GM18951 (cell line): ENCODE results near the gene RESP18.
"Not testable (repeated sequence)": the region's sequence is repeated elsewhere in the genome, so short reads cannot be mapped to it uniquely, and the experiment has no call there.

Experiments
- POLR2A ChIP-seq: IDR thresholded peaks from 4 replicates; pipeline ENCODE4 v1.6.1; 2011; ENCODE audit warnings: mild to moderate bottlenecking; ENCODE audit not compliant: insufficient read length, insufficient read depth; ENCODE audit errors: extremely low read depth
- in situ Hi-C: fragments of 300-500 bp; cut with MboI; formaldehyde crosslinking; loops from one replicate; pipeline ENCODE4 v1.12.0; 2022; ENCODE audit warnings: low sequenced_read_pairs, mixed read lengths, inconsistent platforms; ENCODE audit not compliant: unreplicated experiment

The RESP18 gene

DNA sequence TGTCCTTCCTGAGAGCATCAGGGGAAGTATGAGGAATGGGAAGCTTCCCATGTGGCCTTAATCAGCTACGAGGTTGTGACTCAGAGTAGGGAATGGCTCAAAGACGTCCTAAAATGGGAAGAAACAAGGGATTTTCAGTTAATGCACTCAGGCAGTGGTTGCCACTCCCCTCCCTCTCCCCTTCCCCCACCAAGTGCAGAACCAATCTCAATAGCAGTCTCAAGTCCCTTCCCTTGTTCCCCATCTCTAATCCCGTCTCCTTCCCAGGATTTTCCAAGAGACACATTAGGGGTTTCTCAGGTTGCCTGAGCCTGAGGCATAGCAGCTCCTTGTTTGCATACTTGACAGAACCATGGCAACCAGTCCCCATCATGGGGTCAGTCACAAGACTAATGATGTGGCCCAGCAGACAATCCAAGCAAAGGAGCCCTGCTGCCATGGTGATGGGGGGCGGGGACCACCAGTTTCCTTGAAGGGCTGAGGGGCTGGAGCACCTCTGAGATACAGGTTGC is 18.2 kb upstream of the RESP18 start:
- no peak for TF ChIP-seq POLR2A
- in situ Hi-C loops = no loop called here

DNA sequence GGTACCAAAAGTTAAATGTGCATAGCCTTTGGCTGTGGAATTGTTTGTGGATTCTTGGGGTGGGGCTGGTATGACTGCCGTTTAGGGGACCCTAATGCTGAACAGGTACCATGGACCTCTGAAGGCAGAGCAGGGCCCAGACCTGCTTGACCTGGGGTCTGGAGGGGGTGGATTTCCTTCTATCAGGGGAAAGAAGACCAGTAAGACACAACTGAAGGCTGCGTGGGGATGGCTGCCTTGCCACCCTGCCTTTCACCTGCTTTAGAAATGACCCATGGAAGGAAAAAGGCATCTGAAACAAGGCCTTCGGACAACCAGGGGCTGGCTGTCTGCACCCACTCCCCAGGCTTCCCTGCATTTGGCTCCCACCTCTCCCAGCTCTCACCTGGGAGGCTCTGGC is 17.7 kb upstream of the RESP18 start:
- in situ Hi-C loops = no loop called here
- no peak for TF ChIP-seq POLR2A

DNA sequence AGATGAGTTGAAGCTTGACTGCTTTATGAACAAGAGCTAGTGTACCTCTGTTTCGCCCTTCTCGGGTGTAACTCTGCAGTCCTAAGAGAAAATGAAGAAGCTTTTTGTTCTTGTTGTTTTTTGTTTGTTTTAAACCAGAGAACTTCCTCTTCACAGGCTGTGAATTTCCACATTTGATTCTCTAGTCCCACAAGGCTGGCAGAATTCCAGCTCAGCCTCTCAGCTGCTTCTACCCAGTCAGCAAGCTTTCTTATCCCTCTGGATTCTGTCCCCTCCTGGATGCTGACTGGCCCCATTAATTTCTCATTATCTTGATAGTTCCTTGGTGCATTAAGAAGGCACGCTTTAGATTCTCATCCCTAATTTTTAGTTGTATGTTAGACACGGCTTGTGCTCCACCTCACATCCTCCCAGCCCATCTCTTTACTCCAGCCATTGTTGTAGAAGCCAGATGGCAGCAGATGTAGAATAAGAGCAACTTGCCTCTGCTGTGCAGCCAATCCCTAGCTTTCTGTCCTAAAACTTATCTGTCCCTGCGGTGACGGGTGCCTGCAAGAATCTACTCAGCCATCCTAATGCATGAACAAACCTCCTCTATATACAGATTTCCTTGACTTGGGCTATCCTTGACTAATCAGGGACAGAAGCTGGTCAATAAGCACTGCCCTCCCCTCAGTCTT is 12.3 kb upstream of the RESP18 start:
- in situ Hi-C loops = no loop called here
- no peak for TF ChIP-seq POLR2A

DNA sequence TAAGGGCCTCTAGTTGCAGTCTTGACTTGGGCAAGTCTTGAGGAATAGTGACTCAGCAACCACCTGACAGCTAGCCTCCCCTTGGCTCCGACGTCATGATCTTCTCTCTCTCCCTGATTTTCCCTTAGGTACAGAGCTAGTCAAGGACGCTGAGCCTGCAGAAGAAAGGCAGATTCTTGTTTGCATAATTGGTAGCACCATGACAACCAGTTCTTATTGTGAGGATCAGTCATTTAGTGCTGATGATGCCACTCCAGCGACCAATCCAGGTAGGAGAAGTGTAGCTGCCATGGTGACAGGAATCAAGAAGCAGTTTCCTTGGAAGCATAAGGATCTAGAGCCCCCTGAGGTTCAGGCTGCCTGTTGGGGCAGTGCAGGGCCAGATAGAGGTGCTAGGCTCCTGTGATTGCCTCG is 2.8 kb upstream of the RESP18 start:
- in situ Hi-C loops = no loop called here
- no peak for TF ChIP-seq POLR2A

DNA sequence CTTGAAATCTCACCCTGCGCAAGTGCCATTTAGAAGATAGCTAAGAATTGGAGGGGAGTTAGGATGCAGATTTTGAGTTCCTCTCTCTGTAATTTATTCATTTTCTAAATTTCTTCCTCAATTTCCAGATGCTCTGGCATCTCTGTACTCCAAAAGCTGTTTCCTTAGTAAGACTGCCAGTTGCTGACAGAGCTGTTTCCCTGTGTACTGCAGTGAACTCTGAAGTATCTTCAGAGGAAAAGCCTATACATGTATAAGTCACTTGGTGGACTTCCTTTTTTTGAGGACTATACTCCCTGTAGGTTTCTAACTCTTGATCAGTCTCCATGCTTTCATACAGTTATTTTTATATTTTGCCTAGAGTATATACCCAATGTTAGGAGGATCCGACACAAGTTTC is 1.5 kb upstream of the RESP18 start:
- in situ Hi-C loops = no loop called here
- TF ChIP-seq POLR2A = no peak

DNA sequence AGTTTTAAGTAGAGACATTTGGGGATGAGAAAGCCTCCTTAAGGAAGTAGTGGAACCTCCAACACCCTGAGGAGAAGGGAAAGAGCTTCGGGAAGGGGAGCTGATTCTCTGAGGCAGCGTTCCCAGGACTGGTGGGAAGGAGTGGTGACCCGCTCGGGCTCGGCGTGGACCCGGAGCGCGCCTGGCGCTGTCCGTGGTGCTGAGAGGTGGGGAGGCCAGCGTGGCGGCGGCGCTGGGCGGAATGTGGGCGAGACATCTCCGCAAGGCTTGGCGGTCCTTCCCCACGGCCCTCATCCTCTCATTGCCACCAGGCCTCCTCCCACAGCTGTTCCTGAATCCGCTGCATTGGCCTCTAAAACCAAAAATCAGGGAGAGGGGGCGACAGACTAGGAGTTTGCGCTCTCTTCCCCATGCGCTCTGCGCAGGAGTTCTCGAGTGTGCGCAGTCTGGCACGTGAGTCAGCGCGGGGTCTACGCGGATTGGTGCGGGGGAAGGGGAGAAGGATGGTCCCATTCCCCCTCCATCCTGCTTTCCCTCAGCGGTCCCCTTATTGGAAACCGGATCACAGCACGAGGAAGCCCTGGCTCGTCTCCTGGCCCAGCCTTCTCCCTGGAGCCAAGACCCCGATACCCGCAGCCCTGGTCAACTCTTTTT is 857 bp downstream of the RESP18 start:
- in situ Hi-C loops = no loop called here
- no peak for TF ChIP-seq POLR2A

DNA sequence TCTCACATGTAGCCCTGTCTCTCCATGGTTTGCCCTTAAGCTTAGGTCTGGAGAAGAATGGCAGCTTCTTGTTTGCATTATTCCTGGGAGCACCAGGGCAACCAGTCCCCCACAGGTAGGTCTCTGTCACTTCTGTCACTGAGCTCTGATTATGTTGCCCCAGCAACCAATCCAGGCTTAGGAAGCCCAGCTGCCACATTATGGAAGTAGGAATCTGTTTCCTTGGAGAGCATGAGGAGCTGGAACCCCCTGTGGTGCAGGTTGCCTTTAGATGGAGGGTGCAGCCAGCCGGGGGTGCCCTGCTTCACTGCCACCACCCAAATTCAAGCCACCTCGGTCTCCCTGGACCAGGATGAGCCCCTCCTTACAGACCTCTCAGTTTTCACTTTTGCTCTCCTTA is 4.8 kb downstream of the RESP18 start:
- in situ Hi-C loops = no loop called here
- no peak for TF ChIP-seq POLR2A

DNA sequence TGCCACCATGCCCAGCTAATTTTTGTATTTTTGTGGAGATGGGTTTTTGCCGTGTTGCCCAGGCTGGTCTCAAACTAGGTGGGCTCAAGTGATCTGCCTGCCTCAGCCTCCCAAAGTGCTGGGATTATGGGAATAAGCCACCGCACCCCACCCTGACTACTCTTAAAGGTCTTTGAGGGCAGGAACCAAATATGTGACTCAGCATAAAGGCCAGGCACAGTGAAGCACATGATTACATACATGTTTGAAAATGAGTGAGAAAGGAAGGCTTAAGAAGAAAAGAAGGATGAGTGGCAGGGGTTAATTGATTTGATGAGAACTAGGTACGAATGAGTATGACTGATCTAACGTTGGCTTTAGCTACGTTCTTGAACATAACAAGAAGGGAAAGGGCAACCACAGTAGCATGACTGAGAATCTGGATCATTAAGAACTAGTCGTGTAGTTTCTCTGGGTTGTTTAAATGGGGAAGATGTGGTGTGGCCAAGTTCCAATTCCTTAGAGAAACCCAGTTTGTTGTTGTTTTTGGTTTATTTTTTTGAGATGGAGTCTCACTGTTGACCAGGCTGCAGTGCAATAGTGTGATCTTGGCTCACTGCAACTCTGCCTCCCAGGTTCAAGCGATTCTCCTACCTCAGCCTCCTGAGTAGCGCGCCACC is 6.8 kb downstream of the RESP18 start:
- no peak for TF ChIP-seq POLR2A
- in situ Hi-C loops = no loop called here

DNA sequence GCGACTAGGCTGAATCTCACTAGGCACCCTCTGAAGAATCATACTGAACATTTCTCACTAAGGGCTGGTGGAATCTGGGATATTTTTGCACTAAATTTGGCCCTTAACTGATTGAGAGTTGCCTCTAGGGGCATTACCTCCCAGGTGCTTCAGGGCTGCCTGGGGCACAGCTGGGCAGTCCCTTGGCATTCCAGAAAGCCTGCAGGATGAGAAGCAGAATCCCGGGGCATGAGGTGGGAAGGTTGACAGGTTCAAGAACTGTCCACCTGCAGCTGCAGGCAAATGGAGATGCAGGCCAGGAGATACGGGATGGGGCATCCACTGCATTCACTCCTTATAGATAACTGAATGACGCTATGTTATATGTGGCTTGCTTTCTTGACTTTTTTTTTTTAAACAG is 7.4 kb downstream of the RESP18 start:
- in situ Hi-C loops = no loop called here
- no peak for TF ChIP-seq POLR2A

DNA sequence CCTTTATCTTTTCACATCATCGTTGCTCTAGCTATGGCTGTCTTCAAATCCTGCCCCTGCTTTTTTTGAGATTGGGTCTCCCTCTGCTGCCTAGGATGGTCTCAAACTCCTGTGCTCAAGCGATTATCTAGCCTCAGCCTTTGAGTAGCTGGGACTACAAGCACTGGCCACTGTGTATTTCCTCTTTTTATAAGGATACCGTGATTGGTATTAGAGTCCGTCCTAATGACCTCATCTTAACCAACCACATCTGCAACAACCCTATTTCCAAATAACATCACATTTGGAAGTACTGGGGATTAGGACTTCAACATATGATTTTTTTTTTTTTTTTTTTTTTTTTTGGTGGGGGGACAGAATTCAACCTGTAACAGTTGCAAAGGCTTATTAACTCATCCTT is 9.1 kb downstream of the RESP18 start:
- no peak for TF ChIP-seq POLR2A
- in situ Hi-C loops = no loop called here

DNA sequence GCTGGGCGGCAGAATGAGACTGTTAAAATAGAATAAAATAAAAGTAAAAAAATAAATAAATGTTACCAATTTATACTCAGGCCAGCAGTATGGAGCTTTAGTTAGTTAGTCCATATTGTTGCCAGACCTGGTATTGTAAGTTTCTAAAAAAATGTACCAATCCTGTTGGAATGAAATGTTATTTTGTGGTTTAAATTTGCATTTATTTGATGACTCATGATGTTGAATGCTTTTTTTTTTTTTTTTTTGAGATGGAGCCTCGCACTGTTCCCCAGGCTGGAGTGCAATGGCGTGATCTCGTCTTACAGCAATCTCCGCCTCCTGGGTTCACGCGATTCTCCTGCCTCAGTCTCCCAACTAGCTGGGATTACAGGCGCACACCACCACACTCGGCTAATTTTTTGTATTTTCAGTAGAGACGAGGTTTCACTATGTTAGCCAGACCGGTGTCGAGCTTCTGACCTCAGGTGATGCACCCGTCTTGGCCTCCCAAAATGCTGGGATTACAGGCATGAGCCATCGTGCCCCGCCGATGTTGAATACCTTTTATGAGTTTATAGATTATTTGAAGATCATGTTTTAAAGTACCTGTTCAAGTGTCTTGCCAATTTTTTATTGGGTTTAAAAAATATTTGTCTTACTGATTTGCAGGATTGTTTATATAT is 17.6 kb downstream of the RESP18 start:
- in situ Hi-C loops = no loop called here
- TF ChIP-seq POLR2A = no peak

DNA sequence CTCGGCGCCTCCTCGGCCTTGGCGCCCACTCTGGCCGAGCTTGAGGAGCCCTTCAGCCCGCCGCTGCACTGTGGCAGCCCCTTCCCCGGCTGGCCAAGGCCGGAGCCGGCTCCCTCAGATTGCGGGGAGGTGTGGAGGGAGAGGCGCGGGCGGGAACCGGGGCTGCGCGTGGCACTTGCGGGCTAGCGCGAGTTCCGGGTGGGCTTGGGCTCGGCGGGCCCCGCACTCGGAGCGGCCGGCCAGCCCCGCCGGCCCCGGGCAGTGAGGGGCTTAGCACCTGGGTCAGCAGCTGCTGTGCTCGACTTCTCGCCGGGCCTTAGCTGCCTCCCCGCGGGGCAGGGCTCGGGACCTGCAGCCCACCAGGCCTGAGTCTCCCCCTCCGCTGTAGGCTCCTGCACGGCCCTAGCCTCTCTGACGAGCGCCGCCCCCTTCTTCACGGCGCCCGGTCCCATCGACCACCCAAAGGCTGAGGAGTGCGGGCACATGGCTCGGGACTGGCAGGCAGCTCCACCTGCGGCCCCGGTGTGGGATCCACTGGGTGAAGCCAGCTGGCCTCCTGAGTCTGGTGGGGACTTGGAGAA is 19.8 kb downstream of the RESP18 start:
- in situ Hi-C loops = not testable (repeated sequence)

DNA sequence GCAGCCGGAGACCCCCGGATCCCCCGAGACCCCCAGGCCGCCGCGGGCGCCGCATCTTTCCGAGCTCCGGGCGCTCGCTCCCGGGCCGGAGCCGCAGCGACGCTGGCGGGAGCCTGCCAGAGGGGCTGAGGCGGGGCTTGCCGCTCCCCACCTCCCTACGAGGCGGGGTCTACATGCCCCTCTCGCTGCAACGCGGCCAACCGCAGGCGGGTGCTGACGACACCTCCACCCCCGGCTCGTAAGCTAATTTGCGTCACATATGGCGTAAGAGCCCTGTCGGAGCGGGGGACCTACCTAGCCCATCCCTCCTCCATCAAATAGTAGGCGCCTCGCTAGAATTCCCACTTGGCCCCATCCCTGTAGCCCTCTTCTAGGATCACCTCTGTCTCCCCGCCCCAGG is 23.3 kb downstream of the RESP18 start, which contains the start of gene PTPRN:
PTPRN (minus strand) TSS at position 124 of the 400 bp plus-strand sequence; CDS start at position 55, 69 bp downstream.
- TF ChIP-seq POLR2A = no peak
- in situ Hi-C loops = loop anchor here (10.0 kb wide), 1 partner anchor 154 kb away; no protein-coding TSS in a partner anchor
